Activated CD8-positive, alpha-beta memory T cell treated with anti-CD3 and anti-CD28 coated beads, Interleukin-2, amount 50 U/mL, for 4 hours (primary cell): Measurements from ENCODE around the gene FOXN1.

Source experiments
- DNase-seq: peaks from one replicate; pipeline ENCODE4 v3.0.0-alpha.2; 2020

FOXN1 gene

DNA sequence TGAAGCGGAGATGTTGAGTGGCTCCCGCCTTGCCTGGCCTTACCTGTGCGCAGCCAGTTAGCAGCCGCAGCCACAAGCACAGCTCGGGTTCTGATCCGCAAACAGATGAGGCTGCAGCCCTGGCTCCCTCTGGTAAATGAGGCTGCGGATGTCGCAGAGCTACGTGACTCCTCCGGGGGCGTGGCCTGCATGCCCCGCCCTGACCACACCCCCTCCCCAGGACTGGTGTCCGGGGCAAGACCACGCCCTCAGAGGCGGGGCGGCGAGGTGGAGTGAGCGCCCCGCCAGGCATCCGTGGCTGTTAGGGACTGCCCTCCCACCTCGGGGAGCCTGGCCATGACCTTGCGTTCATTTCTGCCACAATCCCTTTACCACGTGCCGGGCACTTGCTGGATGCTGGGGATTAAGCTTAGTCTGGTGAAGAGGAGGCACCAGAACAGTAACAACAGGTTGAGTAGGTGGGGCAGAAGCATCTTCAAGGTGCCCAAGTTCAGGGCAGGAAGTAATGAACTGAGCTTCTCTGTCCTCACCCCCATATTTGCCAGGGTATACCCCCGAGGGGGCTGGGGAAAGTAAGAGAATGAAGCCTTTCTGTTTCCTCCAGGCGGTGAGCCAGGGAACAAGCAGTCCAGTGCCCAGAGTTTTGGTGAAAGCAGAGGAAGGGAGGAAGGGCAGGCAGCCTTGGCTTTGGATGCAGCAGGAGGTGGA lies 70.8 kb downstream of the FOXN1 start, which contains the start of gene ALDOC:
Gene ALDOC, minus strand, starts transcription at position 138 of the 708 bp plus-strand sequence. CDS start 1,363 bp downstream, outside the sequence.
- DNase-seq: peak; percentile 99

DNA sequence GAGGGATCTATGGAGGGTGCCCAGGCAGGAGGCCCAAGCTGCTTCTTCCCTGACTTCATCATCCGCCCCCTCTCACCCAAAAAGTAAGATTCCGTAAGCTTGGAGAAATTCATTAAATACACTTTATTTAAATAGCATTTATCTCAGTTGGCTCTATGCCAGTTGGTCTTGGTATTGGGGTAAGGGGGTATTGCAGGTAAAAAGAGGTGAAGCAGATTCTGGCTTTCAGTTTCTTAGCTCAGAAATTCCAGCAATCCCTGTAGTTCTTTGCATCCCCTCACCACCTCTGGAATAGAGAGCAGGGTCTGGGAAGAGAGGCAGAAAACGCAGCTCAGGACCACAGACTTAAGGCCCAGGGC lies 71.3 kb downstream of the FOXN1 start:
- no peak for DNase-seq

DNA sequence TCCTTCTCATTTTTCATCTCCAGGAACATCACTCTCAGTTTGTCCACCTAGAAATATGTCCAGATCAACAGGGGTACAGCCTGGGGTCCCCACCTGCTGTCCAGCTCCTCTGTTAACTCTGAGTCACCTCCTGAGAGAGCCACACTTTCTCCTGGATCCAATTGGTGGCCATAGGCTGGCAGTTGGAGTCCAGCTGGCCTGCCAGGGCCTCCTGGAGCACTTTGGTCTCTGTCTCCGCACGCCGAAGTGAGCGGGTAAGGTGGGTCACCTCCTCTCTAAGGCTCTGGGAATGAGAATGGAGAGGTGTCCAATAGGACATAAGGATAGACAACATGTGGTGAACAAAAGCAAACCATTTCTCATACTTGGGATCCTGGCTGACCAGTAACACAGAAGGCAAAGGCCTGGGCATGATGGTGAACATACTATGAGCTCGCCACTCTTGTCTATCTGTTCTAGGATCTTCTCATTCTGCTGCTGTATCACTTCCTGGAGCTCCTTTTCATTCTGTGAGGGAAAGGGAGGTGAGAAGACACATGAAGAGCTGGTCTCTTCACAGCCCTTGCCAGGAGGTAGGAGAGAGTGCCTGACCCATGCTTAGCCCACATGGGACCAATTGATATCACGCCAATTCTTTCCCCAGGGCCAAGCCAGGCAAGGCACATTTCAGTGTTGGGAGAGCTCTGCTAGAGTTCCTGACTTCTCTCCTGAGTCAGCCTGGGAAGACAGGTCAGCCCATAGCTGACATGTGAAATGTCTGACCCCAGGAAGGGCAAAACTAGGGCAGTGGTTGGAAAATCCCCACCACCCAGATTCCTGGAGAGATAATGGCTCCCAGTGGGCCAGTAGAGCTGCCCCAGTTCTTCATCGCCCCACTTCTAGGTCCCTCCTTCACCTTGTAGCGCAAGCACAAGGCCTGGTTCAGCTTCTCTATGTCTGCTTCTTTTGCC lies 72.4 kb downstream of the FOXN1 start:
- no peak for DNase-seq

DNA sequence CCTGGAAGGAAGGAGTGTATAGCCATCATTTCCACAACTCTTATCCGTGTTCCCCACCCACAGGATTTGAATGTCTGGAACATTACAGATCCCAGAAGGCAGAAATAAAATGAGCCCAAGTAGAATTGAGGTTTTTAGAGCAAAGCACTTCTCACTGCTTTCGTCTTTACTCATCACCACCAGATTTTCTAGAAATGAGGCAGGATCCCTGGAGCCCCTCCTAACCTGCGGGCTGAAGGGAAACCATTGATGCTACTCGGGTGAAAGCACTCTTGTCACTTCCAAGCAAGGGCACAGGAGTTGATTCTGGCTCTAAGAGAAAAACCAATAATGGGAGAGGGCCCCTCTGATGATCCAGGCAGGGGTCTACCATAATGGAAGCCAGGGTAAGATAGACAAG lies 73.4 kb downstream of the FOXN1 start:
- DNase-seq: no peak

DNA sequence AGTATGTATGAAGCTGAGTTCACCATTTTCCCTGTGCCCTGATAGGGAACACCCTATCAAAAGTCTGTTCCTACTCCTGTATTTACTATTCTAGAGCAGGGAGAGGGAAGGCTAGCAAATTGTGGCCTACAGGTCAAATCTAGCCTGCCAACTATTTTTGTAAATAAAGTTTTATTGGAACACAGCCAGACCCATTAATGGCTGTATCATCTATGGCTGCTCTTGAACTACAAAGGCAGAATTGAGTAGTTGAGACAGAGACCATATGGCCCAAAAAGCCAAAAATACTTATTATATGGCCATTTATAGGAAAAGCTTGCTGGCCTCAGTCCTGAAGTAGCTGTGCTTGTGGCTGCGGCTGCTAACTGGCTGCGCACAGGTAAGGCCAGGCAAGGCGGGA lies 74.8 kb downstream of the FOXN1 start:
- no peak for DNase-seq

DNA sequence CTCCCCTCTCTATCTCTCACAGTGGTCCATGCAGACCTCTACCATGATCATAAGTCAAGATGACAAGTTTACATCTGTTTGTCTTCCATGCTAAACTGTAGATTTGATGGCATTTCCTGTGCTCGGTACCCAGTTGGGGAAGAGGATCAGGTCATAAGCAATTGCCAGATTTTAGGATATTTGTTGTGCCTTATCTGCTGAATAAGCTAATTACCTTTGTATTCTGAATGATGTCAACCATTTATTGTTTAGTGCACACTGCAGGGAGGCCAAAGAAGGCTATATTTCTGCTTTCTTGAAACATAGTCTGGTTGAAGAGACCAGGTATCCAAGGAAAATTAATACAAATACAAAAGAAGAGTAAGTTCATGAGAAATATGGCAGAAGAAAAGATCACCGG lies 76.4 kb downstream of the FOXN1 start:
- no peak for DNase-seq

DNA sequence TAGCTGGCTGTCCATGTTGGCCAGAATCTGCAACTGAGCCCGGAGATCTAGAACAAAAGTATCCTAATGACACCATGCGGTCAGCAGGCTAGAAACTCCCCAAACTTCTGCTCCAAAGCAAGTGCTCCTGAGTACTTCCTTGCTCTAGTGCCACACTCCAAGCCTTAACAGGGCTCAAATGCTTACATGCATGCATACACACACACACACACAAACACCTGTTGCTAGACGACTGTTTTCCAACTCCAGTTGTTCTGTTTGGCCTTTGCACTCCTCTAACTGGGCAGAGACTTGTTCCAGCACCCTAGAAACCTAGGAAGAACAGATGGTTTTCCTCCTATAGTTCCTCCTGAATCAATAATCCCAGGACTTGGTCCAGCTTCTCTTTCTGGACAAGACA lies 78.3 kb downstream of the FOXN1 start:
- no peak for DNase-seq

DNA sequence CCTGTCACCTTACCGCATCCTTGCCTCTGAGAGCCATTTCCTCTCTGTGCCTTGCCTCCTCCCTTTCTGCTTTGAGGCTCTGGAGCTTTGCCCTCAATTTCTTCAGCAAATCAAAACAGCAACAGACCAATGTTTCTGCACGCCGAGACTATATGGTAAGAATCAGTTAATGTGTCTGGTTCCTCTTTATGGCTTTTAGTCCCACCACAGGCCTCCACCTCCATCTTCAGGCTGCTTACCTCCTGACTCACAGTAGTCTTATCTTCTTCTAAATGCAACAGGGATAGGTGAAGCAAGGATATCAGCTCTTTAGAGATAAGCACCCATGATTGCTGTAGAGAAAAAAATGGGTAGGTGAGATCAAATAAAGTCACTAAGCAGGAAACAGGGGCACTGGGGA lies 79.7 kb downstream of the FOXN1 start:
- no peak for DNase-seq
